Loucy (cell line): ENCODE results near the gene TRIO.

Experiments
- H2AFZ ChIP-seq: fragments of 200-600 bp; sonication (generic); 2 replicates; pipeline ENCODE4 v1.6.0; 2016; ENCODE audit warnings: antibody characterized with exemption, mild to moderate bottlenecking, low read length, moderate library complexity
- H3F3A ChIP-seq: fragments of 200-600 bp; 2 replicates; pipeline ENCODE4 v1.6.0; 2016; ENCODE audit warnings: antibody characterized with exemption, low read depth, mild to moderate bottlenecking
- H3K27me3 ChIP-seq: fragments of 200-600 bp; sonication (generic); 2 replicates; pipeline ENCODE4 v1.6.1; 2014; ENCODE audit warnings: low read length, mild to moderate bottlenecking; ENCODE audit not compliant: insufficient read depth, poor library complexity, severe bottlenecking
- H3K36me3 ChIP-seq: fragments of 200-600 bp; sonication (generic); 2 replicates; pipeline ENCODE4 v1.6.1; 2016; ENCODE audit warnings: low read length; ENCODE audit not compliant: insufficient read depth
- H3K4me1 ChIP-seq: fragments of 200-600 bp; sonication (generic); 2 replicates; pipeline ENCODE4 v1.5.1; 2014; ENCODE audit warnings: low read length, mild to moderate bottlenecking; ENCODE audit not compliant: insufficient read depth, poor library complexity, severe bottlenecking
- H3K4me2 ChIP-seq: fragments of 200-600 bp; sonication (generic); 2 replicates; pipeline ENCODE4 v1.6.0; 2014; ENCODE audit warnings: antibody characterized with exemption, low read length, low read depth, mild to moderate bottlenecking; ENCODE audit not compliant: poor library complexity, severe bottlenecking
- H3K4me3 ChIP-seq: fragments of 200-600 bp; sonication (generic); 2 replicates; pipeline ENCODE4 v1.5.1; 2014; ENCODE audit warnings: low read length, mild to moderate bottlenecking, mixed read lengths; ENCODE audit not compliant: poor library complexity, severe bottlenecking
- H3K79me2 ChIP-seq: fragments of 200-600 bp; sonication (generic); 2 replicates; pipeline ENCODE4 v1.6.1; 2014; ENCODE audit warnings: low read length; ENCODE audit not compliant: insufficient read depth
- H3K9ac ChIP-seq: fragments of 200-600 bp; sonication (generic); 2 replicates; pipeline ENCODE4 v1.6.0; 2014; ENCODE audit warnings: mild to moderate bottlenecking, low read depth, low read length, moderate library complexity; ENCODE audit not compliant: poor library complexity, severe bottlenecking
- H3K9me2 ChIP-seq: fragments of 200-600 bp; sonication (generic); replicated peaks from 2 replicates; pipeline ENCODE4 v1.6.1; 2016; ENCODE audit warnings: low read depth, low read length, mixed read lengths
- H3K9me3 ChIP-seq: fragments of 200-600 bp; sonication (generic); 2 replicates; pipeline ENCODE4 v1.6.1; 2014; ENCODE audit warnings: mild to moderate bottlenecking, antibody characterized with exemption, low read length, low read depth; ENCODE audit not compliant: insufficient read depth
- H4K20me1 ChIP-seq: fragments of 200-600 bp; sonication (generic); 2 replicates; pipeline ENCODE4 v1.6.0; 2014; ENCODE audit warnings: antibody characterized with exemption, low read length, mild to moderate bottlenecking; ENCODE audit not compliant: insufficient read depth, poor library complexity, severe bottlenecking
- EZH2phosphoT487 ChIP-seq: fragments of 200-600 bp; IDR thresholded peaks from 2 replicates; pipeline ENCODE4 v1.6.1; 2018; ENCODE audit warnings: antibody characterized with exemption, mild to moderate bottlenecking, moderate library complexity, borderline replicate concordance
- TF ChIP-seq, protein P1 (sequence below): fragments of 200-600 bp; sonication (generic); conservative IDR thresholded peaks from 2 replicates; pipeline ENCODE4 v1.5.1; 2014; ENCODE audit warnings: mild to moderate bottlenecking, antibody characterized with exemption, low read length

TRIO gene

DNA sequence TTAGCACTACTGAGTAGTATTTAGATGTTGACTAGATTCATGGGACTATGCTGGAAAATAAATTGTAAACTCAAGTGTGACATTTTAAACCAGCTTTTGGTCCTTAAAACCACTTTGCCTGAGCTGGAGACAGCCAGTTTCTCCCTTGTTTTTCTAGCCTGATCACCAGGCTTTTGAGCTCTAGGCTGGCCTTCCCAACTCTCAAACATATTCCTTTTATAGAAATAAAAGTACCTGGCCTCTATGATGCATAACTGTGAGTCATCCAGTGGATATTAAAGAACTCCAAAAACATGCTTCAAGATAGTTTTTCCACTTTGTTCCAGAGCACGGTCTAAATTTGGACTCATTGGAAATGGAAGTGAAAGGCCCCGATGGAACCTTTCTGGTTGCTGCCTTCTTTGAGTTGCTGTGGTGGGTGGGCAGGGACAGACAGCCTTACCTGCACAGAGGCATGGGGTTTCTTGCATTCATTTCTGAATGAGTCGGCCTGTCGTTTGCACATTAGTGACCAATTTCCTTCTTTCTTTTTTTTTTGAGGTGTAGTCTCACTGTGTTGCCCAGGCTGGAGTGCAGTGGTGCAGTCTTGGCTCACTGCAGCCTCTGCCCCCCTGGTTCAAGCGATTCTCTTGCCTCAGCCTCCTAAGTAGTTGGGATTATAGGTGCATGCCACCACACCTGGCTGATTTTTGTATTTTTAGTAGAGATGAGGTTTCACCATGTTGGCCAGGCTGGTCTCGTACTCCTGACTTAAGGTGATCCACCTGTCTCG lies 43.1 kb downstream of the TRIO start:
- Histone ChIP-seq H3K4me1 (peaks cover 21% of the 10 kb centered on the region), H3F3A (no peaks in the 10 kb centered on the region), H4K20me1 (peaks cover 73% of the 10 kb centered on the region), H3K4me2 (no peak overlapping the region), H3K36me3 (no peaks in the 10 kb centered on the region), H3K79me2 (peaks cover 99% of the 10 kb centered on the region), H3K9me3 (no peaks in the 10 kb centered on the region), H3K27me3 (no peaks in the 10 kb centered on the region), H3K9ac (no peak overlapping the region), H2AFZ (no peak overlapping the region), H3K4me3 (no peak overlapping the region), H3K9me2 (no peaks in the 10 kb centered on the region)
- TF ChIP-seq, protein P1, sequence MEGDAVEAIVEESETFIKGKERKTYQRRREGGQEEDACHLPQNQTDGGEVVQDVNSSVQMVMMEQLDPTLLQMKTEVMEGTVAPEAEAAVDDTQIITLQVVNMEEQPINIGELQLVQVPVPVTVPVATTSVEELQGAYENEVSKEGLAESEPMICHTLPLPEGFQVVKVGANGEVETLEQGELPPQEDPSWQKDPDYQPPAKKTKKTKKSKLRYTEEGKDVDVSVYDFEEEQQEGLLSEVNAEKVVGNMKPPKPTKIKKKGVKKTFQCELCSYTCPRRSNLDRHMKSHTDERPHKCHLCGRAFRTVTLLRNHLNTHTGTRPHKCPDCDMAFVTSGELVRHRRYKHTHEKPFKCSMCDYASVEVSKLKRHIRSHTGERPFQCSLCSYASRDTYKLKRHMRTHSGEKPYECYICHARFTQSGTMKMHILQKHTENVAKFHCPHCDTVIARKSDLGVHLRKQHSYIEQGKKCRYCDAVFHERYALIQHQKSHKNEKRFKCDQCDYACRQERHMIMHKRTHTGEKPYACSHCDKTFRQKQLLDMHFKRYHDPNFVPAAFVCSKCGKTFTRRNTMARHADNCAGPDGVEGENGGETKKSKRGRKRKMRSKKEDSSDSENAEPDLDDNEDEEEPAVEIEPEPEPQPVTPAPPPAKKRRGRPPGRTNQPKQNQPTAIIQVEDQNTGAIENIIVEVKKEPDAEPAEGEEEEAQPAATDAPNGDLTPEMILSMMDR, result no peak

DNA sequence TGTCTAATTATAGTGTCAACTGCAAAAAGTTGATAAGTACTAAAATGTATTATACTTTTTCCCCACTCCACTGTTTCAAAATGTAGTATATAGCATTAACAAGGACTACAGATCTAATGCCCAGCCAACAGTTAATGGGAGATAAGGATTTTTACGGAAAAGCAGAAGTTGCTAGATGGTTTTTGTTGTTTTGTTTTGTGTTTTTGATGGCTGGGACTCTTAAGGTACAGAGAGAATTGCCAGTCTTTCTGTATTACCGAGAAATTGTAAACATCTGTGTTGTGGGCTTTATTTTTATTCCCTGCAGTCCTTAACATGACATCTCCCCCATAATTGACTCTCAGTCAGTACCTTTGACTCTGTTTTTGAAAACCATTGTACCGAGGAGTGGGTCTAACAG lies 44.0 kb downstream of the TRIO start:
- Histone ChIP-seq H3K9me2 (no peaks in the 10 kb centered on the region), H3K4me1 (peaks cover 14% of the 10 kb centered on the region), H3K36me3 (no peaks in the 10 kb centered on the region), H3K4me2 (no peak overlapping the region), H3K9ac (no peak overlapping the region), H4K20me1 (peaks cover 67% of the 10 kb centered on the region), H3K27me3 (no peaks in the 10 kb centered on the region), H3K9me3 (no peaks in the 10 kb centered on the region), H3K79me2 (peaks cover 99% of the 10 kb centered on the region), H3K4me3 (no peak overlapping the region), H3F3A (no peaks in the 10 kb centered on the region), H2AFZ (no peak overlapping the region)
- TF ChIP-seq, protein P1, result no peak
- TF ChIP-seq EZH2phosphoT487, result no peak

DNA sequence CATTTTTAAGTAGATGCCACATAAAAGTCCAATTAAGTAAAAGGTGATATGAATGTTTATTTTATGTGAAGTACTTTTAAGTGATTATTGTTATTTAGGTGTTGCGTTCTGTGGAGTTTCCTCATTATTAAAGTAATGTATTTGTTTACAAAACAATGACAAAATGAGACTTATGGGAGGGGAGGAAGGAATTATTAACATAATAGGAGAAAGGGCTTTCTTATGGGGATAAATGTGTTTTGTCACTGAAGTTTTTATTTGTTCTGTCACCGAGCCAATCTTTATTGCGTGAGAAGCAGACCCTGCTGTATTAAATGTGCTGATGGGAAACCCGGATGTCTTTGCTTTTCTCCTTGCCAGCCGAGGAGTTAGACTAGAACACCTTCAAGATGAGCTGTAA lies 44.5 kb downstream of the TRIO start:
- no peak overlapping the region for H3K4me3 ChIP-seq
- H4K20me1 ChIP-seq, result peaks cover 62% of the 10 kb centered on the region
- no peaks in the 10 kb centered on the region for H3K9me3 ChIP-seq
- no peak overlapping the region for H2AFZ ChIP-seq
- H3K36me3 ChIP-seq, result no peaks in the 10 kb centered on the region
- no peak overlapping the region for H3K9ac ChIP-seq
- H3K4me1 ChIP-seq, result peaks cover 14% of the 10 kb centered on the region
- H3K4me2 ChIP-seq, result no peak overlapping the region
- no peak for TF ChIP-seq EZH2phosphoT487
- TF ChIP-seq, protein P1, result no peak
- H3K27me3 ChIP-seq, result no peaks in the 10 kb centered on the region
- H3K79me2 ChIP-seq, result peaks cover 99% of the 10 kb centered on the region
- H3K9me2 ChIP-seq, result no peaks in the 10 kb centered on the region
- H3F3A ChIP-seq, result no peaks in the 10 kb centered on the region
